ENCODE measurements around the gene NUDT8. TPM values are rescaled to one million over a fixed set of nuclear protein-coding genes. Genes with fewer than 3 reads are reported as not detected.

Gene NUDT8
- total and polyA plus RNA-seq, 9 of the 15 experiments (the other 6 are each of a cell fraction or from before 2014, with no cell fraction given): 0.23 to 27.8 (median 5.0) TPM

- no peak for TF ChIP-seq ZBTB43 (CRISPR knock-in tag; IDR thresholded peaks at IDR 0.05)
- TF ChIP-seq NRF1 (conservative IDR thresholded peaks at IDR 0.05 in 1 of 2, IDR thresholded peaks at IDR 0.05 in 1 of 2): no peak
- no peak for TF ChIP-seq TCF15 (CRISPR knock-in tag; IDR thresholded peaks at IDR 0.05)
Measured at GRCh38 chr11:67588136-67588503, 41.6 kb downstream of the NUDT8 start (continued).

- BruUV-seq (replicated peaks): no TSS peak
- peak; percentile 49; the same call in 1 of the 2 replicates for TF ChIP-seq SUPT5H (IDR thresholded peaks at IDR 0.05)
- 0 out of 2 replicates have a peak, but pooled peaks have one; percentile 4 for TF ChIP-seq ATF4 (CRISPR knock-in tag; IDR thresholded peaks at IDR 0.05)
- TF ChIP-seq XRCC5 (IDR thresholded peaks at IDR 0.05; ENCODE audit: low read depth, low read length): no peak
- Histone ChIP-seq H3K79me2 (ENCODE audit: control insufficient read depth, insufficient read depth, low read length) (peaks cover 43% of the 10 kb centered on the region), H3K4me1 (replicated peaks in 1 of 2; ENCODE audit: control insufficient read depth in 2 of 2, insufficient read depth in 2 of 2, low read length in 2 of 2) (peaks cover 21 to 42% of the 10 kb centered on the region in 2 experiments; a peak in 4 of 5 replicates), H3K27me3 (ENCODE audit: control insufficient read depth in 2 of 2, insufficient read depth in 2 of 2, low read length in 2 of 2) (no peaks in the 10 kb centered on the region), H4K20me1 (replicated peaks; ENCODE audit: control insufficient read depth, insufficient read depth, low read length) (peaks cover 14% of the 10 kb centered on the region; the same call in 1 of the 2 replicates), H3K36me3 (ENCODE audit: control insufficient read depth, insufficient read depth, low read length) (peaks cover 41% of the 10 kb centered on the region), H3K9me1 (ENCODE audit: control insufficient read depth, insufficient read depth, low read length) (peaks cover 5% of the 10 kb centered on the region), H3K27ac (ENCODE audit: extremely low read depth, low read depth, low read length) (no peak overlapping the region), H2AFZ (ENCODE audit: low read depth, low read length) (no peak overlapping the region), H3K4me3 (no peak overlapping the region), H3K9ac (ENCODE audit: insufficient read depth in 1 of 2, low read depth in 2 of 2, low read length in 2 of 2) (peak overlapping the region in 1 of 2 experiments; percentile 99; a peak in 2 of 4 replicates), H3K4me2 (ENCODE audit: insufficient read depth, low read length) (no peak overlapping the region), H3K9me3 (replicated peaks; ENCODE audit: control insufficient read depth, insufficient read depth, low read depth, low read length) (no peaks in the 10 kb centered on the region)
- intact Hi-C loops (cut with micrococcal nuclease) (no loop called here), in situ Hi-C loops (cut with MboI) (no loop called here)
- DNase-seq (ENCODE audit: extremely low read depth in 1 of 4, low spot score in 3 of 4) (no peak), ATAC-seq (no peak), FAIRE-seq (no peak)
- CTCF ChIA-PET (ENCODE audit: low intra/inter-chr PET ratio): no interaction called here
- POLR2A ChIA-PET: interaction anchor here (0.6 to 1.6 kb wide), 6 partner anchors 9 to 187 kb away, joined by 3 to 5 read pairs (median 3); no protein-coding TSS in a partner anchor
- 91% methylated on average over 5 of the region's 5 CpGs for WGBS (ENCODE audit: insufficient coverage, low coverage, missing lambda C conversion rate)
Measured at GRCh38 chr11:67586568-67587250, 43.0 kb downstream of the NUDT8 start.

Measured in K562 (cell line).